Measurements from ENCODE around the gene LARP7.
"Not testable (repeated sequence)": the region's sequence is repeated elsewhere in the genome, so short reads cannot be mapped to it uniquely, and the experiment has no call there.

Gene LARP7

DNA sequence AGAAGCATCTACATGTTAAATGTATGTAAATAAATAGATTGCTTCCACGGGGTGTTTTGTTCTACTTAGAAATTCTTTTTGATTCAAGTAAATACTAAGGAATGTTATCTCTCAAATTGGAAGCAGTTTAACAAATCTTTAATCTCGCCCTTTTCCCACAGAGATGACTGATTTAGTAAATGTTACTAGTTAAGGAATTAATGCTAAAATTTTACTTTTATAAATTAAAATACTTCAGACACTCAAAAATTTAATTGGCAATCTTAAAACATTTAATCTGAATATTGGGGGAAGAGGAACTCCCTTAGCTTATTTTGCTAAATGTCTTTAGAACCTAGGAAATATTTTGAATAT, 12.1 kb downstream of the LARP7 start:
- DNase-seq = no peak

DNA sequence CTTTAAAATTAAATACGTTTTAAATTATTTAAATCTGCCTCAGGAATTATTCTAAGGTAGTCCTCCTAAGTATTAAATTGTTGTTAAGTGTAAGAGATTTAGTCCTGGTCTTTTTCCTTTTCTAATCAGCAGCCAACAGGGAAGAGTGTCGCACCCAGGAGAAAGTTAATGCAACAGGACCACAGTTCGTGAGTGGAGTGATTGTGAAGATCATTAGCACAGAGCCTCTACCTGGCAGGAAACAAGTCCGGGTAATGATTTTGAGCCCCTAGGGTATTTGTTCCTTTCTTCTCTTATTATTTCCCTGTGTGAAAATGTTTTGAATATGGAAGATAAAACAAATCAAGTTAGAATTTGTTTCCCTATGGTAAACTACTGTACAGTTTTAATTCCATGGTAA, 13.4 kb downstream of the LARP7 start:
- no peak for DNase-seq

- no peak for DNase-seq
Observed at GRCh38 chr4:112651641-112652040, 14.7 kb downstream of the LARP7 start.

- DNase-seq = no peak
Observed at GRCh38 chr4:112652216-112652615, 15.3 kb downstream of the LARP7 start.

DNA sequence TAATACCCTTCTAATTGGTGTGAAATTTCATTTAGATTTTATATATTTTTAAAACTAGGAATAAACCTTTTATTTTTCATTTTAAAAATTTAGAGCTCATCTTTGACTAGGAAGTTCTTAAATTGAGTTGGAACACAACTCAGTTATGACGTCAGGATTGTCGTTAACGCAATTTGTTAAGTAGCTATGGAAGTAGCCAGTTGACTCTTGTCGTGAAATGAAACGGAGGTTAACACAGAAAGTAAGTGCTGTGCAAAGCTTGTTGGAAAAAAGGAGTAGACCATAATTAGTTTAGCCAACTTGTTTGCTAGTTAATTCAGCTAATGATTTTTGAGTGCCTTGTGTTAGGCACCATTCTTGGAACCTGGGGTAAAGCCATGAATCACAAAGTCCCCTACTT, 18.3 kb downstream of the LARP7 start:
- no peak for DNase-seq

DNA sequence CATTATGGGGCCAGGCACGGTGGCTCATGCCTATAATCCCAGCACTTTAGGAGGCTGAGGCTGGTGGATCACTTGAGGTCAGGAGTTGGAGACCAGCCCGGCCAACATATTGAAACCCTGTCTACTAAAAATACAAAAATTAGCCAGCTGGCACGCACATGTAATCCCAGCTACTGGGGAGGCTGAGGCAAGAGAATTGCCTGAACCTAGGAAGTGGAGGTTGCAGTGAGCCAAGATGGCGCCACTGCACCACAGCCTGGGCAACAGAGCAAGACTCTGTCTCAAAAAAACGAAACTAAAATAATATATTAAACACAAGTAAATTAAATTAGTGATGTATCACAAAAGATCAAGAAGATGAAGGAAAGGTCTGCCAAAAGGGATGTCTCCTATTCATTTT, 19.2 kb downstream of the LARP7 start:
- DNase-seq = not testable (repeated sequence)

DNA sequence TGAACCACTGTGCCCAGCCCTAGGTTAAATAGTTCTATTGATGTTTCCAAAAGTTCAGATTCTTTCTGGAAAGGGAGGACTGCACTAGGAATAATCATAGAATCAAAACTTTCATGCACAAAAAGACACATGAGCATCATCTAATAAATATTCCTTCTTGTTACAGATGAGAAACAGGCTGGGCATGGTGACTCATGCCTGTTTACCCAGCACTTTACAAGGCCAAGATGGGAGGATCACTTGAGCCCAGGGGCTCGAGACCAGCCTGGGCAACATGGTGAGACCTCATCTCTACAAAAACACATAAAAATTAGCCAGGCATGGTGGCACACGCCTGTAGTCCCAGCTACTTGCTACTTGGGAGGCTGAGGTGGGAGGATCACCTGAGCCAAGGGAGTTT, 27.7 kb downstream of the LARP7 start:
- DNase-seq = no peak

DNA sequence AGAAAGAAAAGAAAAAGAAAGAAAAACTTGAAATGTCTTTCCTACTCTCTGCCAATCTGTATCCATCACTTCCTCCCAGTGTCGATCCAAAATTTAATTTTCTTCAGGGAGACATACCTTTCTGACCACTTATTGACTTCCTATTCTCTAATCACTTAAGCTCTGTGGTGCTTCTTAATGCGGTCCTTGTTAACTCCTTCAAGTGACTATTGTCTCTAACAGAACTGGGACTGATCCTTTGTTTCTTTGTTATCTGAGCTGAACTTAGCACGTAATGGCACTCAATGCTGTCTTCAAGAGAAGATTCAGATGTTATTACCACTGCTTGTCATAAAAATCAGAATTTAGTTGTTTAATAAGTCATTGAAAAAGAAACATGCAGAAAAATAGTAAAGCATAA, 31.2 kb downstream of the LARP7 start:
- no peak for DNase-seq

- DNase-seq = peak in 5 of 56 donors; percentile 1 to 9 (median 6)
Observed at GRCh38 chr4:112673076-112673475, 36.1 kb downstream of the LARP7 start.

DNA sequence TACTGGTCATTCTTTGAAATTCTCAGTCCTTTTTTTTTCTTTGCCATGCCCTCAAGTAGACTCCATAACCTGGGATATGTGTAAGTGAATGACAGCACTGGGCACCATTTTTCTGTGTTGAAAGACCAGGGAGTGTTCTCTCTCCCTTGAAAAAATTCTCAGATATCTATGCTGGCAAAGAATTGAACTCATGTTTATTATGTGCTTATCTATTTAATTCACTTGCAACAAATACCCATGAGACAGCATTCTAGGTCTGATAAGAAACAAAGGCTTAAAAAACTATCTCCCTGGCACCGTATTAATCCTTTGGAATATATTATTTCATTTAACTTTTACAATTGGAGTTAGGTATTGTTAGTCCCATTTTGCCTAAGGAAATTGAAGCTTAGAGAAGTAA, 36.7 kb downstream of the LARP7 start:
- no peak for DNase-seq

GRCh38 chr4:112674376-112674775, 37.4 kb downstream of the LARP7 start:
- no peak for DNase-seq

- no peak for DNase-seq
Observed at GRCh38 chr4:112677519-112678091, 40.7 kb downstream of the LARP7 start.

DNA sequence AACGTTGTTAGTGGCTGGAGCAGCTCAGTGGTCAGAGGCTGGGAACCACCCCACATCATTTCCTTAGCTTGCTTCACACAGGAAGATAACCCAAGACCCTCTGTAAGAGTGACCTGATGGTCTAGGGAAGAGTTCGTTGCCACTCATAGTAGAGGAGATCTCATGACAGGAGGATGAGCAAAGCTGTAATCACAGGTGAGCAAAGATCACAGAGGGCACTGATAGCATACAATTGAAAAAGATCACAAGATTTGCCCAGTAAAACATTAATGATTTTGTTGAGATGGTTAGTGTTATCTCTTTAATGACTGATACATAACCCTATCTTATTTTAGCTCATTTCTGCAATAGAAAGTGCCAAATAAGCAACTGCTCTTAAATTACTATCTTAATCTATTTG, 44.1 kb downstream of the LARP7 start:
- DNase-seq = no peak

GRCh38 chr4:112693507-112693906, 56.6 kb downstream of the LARP7 start:
- no peak for DNase-seq

DNA sequence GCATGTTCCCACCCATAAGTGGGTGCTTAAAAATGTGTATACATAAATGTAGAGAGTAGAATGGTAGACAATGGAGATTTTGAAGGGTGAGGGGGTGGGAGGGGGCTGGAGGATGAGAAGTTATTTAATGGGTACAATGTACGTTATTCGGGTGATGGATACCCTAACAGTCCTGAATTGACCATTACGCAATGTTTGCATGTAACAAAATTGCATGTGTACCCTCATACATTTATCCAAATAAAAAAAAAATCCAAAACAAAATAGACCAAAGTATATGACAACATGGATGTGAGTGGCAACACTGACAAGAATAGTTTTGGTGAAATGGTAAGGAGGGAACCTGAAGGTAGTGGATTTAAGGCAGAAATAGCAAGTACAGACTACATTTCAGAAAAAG, 63.7 kb downstream of the LARP7 start:
- DNase-seq = no peak

DNA sequence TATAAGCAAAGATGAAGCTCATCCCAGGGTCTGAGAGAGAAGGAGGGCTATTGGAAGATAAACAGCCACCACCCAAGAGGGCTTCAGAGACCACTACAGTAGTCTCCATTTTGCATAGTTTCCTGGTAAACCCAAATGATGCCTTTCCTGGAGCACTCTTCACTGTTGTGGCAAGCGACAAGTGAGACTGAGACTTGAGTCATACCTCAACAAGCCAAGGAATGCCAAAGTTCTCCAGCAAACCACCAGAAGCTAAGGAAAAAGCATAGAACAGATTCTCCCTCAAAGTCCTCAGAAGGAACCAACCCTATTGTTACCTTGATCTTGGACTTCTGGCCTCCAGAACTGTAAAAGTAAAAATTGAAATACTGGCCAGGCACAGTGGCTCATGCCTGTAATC, 65.9 kb downstream of the LARP7 start:
- DNase-seq = no peak

DNA sequence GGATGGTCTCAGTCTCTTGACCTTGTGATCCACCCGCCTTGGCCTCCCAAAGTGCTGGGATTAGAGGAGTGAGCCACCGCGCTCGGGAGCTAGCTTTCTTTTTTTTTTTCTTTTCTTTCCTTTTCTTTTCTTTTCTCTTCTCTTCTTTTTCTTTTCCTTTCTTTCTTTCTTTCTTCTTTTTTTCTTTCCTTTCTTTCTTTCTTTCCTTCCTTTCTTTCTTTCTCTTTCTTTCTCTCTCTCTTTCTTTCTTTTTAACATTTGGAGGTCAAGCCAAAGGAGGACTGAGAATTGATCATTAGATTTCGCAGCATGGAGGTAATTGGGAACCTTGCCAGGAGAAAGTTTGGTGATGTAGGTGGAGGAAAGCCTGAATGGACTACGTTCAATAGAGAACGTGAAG, 67.4 kb downstream of the LARP7 start:
- DNase-seq = no peak

GRCh38 chr4:112704991-112705845, 68.3 kb downstream of the LARP7 start:
- peak in 41 of 56 donors; percentile 1 to 47 (median 9) for DNase-seq

GRCh38 chr4:112705891-112706839, 69.2 kb downstream of the LARP7 start:
- DNase-seq = peak in 44 of 56 donors; percentile 3 to 72 (median 24)

- no peak for DNase-seq
Observed at GRCh38 chr4:112706840-112707207, 69.9 kb downstream of the LARP7 start.
